AG10803 (cell line): ENCODE data around the gene SERPINH1.

Experiments
- DNase-seq: peaks from one replicate; pipeline ENCODE4 v3.0.0; 2010; ENCODE audit warnings: low read depth
- H3K4me3 ChIP-seq: 2 replicates; pipeline ENCODE4 v1.5.1; 2011; ENCODE audit warnings: mild to moderate bottlenecking, low read length, control low read depth
- CTCF ChIP-seq: conservative IDR thresholded peaks from 2 replicates; pipeline ENCODE4 v1.5.1; 2011; ENCODE audit warnings: mild to moderate bottlenecking, low read length, control low read depth, inconsistent platforms

The SERPINH1 gene

GRCh38 chr11:75562048-75562835 lies at the start of gene SERPINH1:
SERPINH1 (plus strand) TSS chr11:75562253; CDS start chr11:75566350, 4,097 bp downstream.
- peak; percentile 90 for DNase-seq
- peak within 1 kb of the TSS; percentile 99 for H3K4me3 ChIP-seq
- TF ChIP-seq CTCF: no peak

- no peak overlapping the region for H3K4me3 ChIP-seq
- DNase-seq: no peak
- TF ChIP-seq CTCF: no peak
Observed at GRCh38 chr11:75513250-75513649, 48.8 kb upstream of the SERPINH1 start.

GRCh38 chr11:75514596-75514995 lies 47.5 kb upstream of the SERPINH1 start:
- H3K4me3 ChIP-seq: no peak overlapping the region
- no peak for DNase-seq

GRCh38 chr11:75516140-75516539 lies 45.9 kb upstream of the SERPINH1 start:
- no peak for TF ChIP-seq CTCF
- DNase-seq: no peak
- no peak overlapping the region for H3K4me3 ChIP-seq

More at GRCh38 chr11:75514596-75514995, 47.5 kb upstream of the SERPINH1 start:
- no peak for TF ChIP-seq CTCF

GRCh38 chr11:75516886-75517285 lies 45.2 kb upstream of the SERPINH1 start:
- no peak overlapping the region for H3K4me3 ChIP-seq
- DNase-seq: no peak
- TF ChIP-seq CTCF: no peak

- no peak for TF ChIP-seq CTCF
- no peak for DNase-seq
- H3K4me3 ChIP-seq: no peak overlapping the region
Observed at GRCh38 chr11:75518204-75518549, 43.9 kb upstream of the SERPINH1 start.
